GM18873 (cell line): ENCODE measurements around the gene POLR3A.
A peak's percentile ranks its signal among the peaks of the same experiment; 100 is the strongest.

Experiments
- ATAC-seq: cut with Tn5 transposase; IDR thresholded peaks from one replicate; pipeline ENCODE4 v1.9.1; 2021; ENCODE audit warnings: mild to moderate bottlenecking, moderate library complexity, moderate number of reproducible peaks; ENCODE audit not compliant: unreplicated experiment, low FRiP score

The POLR3A gene

GRCh38 chr10:78047314-78047891 is 18.1 kb upstream of the POLR3A start:
- ATAC-seq, result no peak

- no peak for ATAC-seq
These were observed 17.5 kb upstream of the POLR3A start for GRCh38 chr10:78046711-78047269.

DNA sequence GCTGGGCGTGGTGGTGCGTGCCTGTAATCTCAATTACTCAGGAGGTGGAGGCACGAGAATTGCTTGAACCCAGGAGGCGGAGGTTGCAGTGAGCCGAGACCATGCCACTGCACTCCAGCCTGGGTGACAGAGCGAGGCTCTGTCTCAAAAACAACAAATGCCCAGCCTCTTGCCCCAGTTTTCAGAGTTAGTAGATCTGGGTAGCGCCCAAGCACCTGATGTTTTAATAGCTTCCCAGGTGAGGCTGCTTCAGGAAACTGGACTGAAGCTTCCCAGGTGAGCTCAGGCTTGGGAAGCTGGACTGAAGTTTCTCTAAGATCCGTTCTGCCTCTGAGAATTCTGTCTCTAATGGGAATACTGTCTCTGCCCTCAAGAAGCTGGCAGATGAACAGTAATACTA is 16.5 kb upstream of the POLR3A start:
- ATAC-seq, result no peak

DNA sequence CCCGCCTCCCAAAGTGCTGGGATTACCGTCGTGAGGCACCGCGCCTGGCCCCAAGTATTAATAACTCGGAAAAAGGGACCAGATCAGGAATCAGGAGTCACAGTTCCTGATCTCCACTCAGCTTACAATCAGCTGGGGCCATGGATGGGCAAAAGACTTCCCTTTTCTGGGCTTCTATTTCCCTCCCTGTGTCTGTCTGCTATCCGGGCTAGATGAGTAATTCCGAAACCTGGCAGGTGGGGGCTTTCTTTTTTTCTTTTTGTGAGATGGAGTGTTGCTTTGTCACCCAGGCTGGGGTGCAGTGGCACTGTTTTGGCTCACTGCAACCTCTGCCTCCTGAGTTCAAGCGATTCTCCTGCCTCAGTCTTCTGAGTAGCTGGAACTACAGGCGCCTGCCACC is 15.9 kb upstream of the POLR3A start:
- peak; percentile 76 for ATAC-seq

DNA sequence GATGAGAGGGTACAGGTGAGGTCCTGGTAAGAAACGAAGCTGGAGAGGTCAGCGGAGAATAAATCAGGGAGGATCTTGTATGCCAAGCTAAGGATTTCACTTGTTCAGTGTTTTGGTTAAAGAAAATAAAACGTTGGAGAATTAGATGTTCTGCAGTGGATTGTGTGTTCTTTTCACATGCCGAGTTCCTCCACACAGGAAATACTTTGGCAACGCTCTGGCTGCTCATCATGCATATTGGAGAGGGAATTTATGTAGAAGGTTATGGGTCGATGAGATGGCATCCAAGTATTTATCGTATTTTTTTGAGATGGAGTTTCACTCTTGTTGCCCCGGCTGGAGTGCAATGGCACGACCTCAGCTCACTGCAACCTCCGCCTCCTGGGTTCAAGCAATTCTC is 15.4 kb upstream of the POLR3A start:
- no peak for ATAC-seq

DNA sequence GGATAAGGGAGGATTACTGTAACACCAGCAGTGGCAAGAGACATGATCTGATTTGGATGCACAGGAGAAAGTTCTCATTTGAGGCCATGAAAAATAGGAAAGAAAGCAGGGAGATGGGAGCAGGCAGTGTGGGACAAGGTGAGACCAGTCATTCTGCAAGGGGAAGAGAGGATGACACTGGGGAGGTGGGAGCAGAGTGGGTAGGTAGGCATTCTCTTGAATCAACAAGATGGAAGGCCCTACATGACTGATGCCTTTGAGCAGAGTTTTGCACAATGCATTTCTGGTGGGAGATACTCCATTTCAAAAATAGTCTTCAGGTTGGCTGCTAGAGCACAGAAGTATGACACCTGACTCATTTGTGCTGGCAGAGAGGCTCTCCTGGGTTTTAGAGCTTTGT is 14.9 kb upstream of the POLR3A start:
- ATAC-seq, result no peak

DNA sequence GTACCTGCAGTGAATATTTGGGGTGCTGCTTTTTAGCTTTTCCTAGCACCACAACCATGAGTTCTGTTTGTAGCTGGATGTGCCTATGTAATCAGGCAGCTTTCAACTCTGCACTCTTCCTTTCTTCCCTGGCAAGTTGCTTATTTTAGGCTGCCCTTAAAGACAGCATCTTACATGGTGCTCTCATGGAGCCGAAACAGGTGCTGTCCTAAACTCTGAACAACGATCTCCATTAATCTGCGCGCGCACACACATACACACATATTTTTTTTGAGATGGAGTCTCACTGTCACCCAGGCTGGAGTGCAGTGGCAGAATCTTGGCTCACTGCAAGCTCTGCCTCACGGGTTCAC is 13.4 kb upstream of the POLR3A start:
- ATAC-seq, result no peak

DNA sequence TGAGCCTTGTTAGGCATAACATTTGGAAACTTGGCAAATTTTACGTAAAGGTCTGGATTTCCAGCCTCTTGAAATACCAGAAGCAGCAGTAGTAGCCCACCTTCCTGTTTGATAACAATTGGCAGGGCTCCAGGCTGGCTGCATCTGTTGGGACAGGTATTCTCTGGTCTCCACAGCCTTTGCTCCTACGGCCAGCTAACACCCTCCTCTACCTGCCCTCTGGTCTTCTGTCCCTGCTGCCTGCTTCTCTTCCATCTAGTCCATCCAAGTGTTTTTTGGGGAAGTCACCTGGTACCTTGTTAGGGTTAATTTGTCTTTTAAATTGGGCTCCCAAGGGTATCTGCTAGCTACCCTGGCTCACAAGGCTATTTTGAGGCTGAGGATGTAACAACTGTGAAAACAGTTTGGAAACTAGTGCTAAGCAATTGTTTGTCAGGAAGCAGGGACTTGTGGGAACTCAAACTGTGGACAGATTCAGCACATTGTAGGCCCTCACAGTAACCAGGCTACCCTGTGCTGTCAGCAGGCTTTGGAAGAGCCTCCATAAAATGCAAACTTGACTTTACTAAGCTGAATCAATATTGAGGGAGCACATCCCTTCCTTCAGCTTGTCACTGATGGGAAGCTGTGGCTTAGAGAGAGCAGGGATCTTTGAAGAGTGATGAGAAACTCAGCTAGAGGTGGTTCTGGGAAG is 12.9 kb upstream of the POLR3A start:
- ATAC-seq, result no peak

GRCh38 chr10:78041170-78042057 is 12.1 kb upstream of the POLR3A start:
- ATAC-seq, result no peak

DNA sequence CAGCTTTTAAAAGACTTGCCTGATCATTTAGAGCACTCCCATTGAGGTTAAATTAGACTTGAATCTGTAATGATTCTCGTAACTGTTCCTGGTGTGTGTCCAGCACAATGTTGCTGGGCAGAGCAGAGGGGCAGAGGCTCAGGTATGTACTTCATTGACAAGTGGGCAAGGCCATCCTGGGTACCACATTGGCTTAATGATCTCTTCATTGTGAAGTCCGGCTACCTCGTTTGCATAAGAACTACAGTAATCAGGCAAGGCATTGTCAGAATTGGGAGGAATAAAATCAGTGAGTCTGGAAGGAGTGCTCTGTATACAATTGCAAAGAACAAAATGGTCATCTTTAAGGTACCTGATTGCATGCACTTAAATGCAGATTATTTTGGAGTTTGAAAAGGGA is 10.4 kb upstream of the POLR3A start:
- ATAC-seq, result no peak

DNA sequence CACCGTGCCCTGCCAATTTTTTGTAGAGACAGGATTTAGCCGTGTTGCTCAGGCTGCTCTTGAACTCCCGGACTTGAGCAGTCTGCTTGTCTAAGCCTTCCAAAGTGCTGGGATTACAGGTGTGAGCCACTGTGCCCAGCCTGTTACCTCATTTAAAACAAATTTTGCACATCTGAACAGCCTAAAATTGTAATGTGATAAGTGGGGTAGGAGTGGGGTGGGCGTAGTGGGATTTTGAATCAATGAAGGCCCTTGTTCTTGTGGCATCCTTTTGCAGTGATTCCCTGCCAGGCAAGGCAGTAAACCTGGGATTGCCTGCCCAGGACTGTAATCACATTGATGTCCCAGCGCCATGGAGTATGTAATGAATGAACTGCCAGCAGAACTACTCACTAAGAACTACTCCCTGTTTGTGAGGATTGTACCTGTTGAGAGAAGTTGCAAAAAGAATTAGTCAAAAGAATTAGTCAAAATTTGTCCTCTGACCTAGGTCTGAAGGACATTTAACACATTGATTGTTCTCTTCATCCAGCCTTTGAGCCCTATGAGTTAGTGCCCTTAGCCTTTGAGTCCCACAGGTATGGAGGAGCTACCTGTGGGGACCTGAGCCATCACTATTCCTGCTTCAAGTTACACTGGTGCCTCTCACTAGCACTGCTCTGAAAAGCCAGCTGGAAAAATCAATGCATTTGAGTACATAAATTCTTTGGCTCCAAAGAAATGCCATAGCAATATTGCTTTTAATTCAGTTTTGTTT is 9.7 kb upstream of the POLR3A start:
- ATAC-seq, result no peak

DNA sequence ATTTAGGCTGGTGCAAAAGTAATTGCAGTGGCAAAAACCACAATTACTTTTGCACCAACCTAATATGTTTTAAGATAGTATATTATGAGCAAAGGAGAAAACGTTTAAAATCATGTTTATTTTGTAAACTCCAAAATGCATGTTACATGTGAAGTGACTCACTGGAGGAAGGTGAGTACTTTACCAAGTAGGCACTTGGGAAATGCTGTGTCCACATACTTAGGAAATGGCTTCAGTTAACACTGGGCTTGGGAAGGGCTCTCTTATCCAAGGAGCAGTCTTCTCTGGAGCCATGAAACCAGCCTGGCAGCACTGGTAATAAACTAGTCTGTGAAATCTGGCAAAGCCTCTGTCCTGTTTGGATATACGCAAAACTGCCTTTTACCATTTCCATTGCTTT is 8.8 kb upstream of the POLR3A start:
- ATAC-seq, result no peak

- ATAC-seq, result no peak
These were observed 6.7 kb upstream of the POLR3A start for GRCh38 chr10:78035933-78036583.

GRCh38 chr10:78035437-78035836 is 6.1 kb upstream of the POLR3A start:
- ATAC-seq, result no peak

DNA sequence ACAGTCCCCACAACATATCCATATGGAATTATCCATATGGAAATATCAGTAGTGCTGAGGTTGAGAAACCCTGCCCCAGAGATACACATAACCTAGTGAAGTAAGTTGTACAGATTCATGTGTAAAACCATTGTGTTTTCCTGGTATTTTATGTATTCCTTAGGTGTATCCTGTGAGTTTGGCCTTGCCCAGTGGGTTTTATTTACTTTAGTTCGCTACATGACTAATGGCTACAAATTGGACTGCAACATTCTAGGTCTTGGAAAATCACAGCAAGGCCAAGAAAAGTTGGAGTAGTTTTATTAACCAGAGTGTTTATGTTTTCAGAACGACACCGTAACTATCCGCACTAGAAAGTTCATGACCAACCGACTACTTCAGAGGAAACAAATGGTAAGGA is 5.7 kb upstream of the POLR3A start:
- no peak for ATAC-seq

- ATAC-seq, result peak; percentile 82
These were observed 4.5 kb upstream of the POLR3A start, which contains the start of gene RPS24 for GRCh38 chr10:78033637-78034470. TSS of gene RPS24 (plus strand) at chr10:78033863. CDS start at chr10:78033902, 39 bp downstream.

DNA sequence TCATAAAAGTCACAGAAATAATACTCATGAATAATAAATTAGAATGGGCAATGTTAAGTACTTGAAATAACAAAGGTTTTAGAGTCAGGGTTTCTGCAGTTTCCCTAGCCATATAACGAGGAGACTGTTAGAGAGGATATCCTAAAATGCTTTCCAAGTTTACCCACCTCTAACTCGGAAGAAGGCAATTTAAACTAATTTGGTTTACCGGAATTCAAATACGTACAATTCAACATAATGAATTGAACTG is 4.0 kb upstream of the POLR3A start:
- no peak for ATAC-seq

DNA sequence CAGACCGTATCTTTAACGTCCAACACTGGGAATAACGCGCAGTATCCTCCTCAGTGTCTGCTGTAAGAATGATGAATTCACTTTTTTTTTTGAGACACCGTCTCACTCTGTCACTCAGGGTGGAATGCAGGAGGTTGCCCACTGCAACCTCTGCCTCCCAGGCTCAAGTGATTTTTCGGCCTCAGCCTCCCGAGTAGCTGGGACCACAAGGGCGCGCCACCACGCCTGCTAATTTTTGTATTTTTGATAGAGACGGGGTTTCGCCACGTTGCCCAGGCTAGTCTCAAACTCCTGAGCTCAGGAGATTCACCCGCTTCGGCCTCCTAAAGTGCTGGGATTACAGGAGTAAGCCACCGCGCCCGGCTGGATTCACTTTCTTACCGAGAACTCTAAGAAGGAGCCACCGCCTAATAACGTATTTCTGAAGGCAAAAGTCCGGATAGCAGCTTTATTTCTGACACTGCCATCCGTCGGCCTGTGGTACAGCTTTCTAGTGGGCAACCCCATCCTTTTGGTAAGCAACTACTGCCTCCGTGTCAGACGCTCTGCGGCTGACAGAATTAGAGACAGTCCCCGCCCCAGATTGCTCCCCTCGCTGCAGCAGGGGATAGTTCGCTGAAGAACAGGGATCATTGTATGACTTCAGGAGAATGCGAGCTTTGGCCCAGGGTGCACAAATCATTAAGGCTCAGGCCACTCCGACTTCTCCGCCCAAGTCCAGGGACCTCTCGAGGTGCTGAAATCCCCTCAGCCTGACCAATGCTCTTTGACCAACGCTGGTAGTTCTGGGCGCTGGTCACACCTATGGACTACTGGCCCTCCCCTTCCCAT is 662 bp downstream of the POLR3A start:
- peak; percentile 1 for ATAC-seq
